ENCODE data around the gene ZNF646. TPM values are rescaled to one million over a fixed set of nuclear protein-coding genes. Genes with fewer than 3 reads are reported as not detected.

The ZNF646 gene
- total RNA-seq, 1 donor from 2014 or later: 7.5 TPM

DNA sequence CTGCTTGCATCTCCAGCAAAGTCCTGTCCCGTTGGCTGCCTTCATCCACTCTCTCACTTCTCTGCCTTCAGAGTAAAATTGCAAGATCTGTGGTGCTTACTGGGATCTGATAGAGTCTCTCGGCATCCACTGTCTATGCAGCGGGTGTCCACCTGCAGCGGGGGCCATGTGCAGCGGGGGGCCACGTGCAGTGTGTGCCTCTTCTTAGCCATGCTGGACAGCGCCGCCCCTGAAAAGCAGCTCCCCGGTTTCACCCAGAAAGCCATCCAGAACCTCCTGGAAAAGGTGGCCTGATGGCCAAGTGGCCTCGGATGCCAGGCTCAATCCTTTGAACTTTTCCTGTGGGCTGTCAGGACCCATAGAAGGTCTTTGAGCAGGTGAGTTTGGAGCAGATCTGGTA is 31.4 kb upstream of the ZNF646 start:
- no peak overlapping the region for H3K9ac ChIP-seq
- no peaks in the 10 kb centered on the region for H3K4me1 ChIP-seq
- no peaks in the 10 kb centered on the region for H3K36me3 ChIP-seq
- H4K20me1 ChIP-seq (ENCODE audit: low read depth): no peaks in the 10 kb centered on the region
- H3K9me3 ChIP-seq (ENCODE audit: low read depth): no peaks in the 10 kb centered on the region
- no peak overlapping the region for H3K27ac Mint-ChIP-seq
- H3K9me3 Mint-ChIP-seq: no peaks in the 10 kb centered on the region
- no peaks in the 10 kb centered on the region for H3K27me3 ChIP-seq
- no peak overlapping the region for H2AFZ ChIP-seq (replicated peaks)
- H3K4me2 ChIP-seq: no peak overlapping the region
- no peak overlapping the region for H3K27ac ChIP-seq
- H3K4me1 Mint-ChIP-seq: no peaks in the 10 kb centered on the region
- no peak overlapping the region for H3K4me3 ChIP-seq
- peaks cover 9% of the 10 kb centered on the region for H3F3A ChIP-seq (ENCODE audit: low read depth)
- no peak for TF ChIP-seq EZH2 (IDR thresholded peaks at IDR 0.05)
- TF ChIP-seq, protein P1, sequence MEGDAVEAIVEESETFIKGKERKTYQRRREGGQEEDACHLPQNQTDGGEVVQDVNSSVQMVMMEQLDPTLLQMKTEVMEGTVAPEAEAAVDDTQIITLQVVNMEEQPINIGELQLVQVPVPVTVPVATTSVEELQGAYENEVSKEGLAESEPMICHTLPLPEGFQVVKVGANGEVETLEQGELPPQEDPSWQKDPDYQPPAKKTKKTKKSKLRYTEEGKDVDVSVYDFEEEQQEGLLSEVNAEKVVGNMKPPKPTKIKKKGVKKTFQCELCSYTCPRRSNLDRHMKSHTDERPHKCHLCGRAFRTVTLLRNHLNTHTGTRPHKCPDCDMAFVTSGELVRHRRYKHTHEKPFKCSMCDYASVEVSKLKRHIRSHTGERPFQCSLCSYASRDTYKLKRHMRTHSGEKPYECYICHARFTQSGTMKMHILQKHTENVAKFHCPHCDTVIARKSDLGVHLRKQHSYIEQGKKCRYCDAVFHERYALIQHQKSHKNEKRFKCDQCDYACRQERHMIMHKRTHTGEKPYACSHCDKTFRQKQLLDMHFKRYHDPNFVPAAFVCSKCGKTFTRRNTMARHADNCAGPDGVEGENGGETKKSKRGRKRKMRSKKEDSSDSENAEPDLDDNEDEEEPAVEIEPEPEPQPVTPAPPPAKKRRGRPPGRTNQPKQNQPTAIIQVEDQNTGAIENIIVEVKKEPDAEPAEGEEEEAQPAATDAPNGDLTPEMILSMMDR (IDR thresholded peaks at IDR 0.05): no peak
- no peaks in the 10 kb centered on the region for H3K79me2 ChIP-seq (ENCODE audit: low read depth)
- no peak overlapping the region for H3K4me3 Mint-ChIP-seq
- H3K27me3 Mint-ChIP-seq (ENCODE audit: insufficient read depth, low read depth): no peaks in the 10 kb centered on the region
- no peak for DNase-seq (ENCODE audit: low spot score)
- peaks cover 4% of the 10 kb centered on the region for H3K36me3 Mint-ChIP-seq

DNA sequence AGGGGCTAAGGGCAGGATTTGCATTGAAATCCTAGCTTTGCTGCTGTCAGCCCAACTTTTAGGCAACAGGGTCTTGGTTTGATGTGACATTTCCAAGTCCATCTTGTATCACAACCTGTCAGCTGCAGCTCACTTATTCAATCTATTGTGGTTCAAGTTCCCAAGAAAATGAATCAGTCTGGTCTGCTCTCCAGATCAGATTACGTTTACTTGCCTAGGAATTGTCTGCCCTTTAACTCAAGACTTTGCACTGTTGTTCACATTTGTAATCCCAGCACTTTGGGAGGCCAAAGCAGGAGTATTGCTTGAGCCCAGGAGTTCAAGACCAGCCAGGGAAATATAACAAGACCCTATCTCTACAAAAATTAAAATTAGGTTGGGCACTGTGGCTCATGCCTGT is 30.9 kb upstream of the ZNF646 start:
- Mint-ChIP-seq H3K27me3 (ENCODE audit: insufficient read depth, low read depth) (no peaks in the 10 kb centered on the region), H3K9me3 (no peaks in the 10 kb centered on the region), H3K36me3 (peaks cover 4% of the 10 kb centered on the region), H3K4me3 (no peak overlapping the region), H3K4me1 (no peaks in the 10 kb centered on the region), H3K27ac (no peak overlapping the region)
- no peaks in the 10 kb centered on the region for H3K79me2 ChIP-seq (ENCODE audit: low read depth)
- no peak overlapping the region for H3K27ac ChIP-seq
- DNase-seq (ENCODE audit: low spot score): no peak
- H4K20me1 ChIP-seq (ENCODE audit: low read depth): no peaks in the 10 kb centered on the region
- no peaks in the 10 kb centered on the region for H3K4me1 ChIP-seq
- H3K9me3 ChIP-seq (ENCODE audit: low read depth): no peaks in the 10 kb centered on the region
- H3K9ac ChIP-seq: no peak overlapping the region
- no peak overlapping the region for H2AFZ ChIP-seq (replicated peaks)
- H3F3A ChIP-seq (ENCODE audit: low read depth): peaks cover 9% of the 10 kb centered on the region
- no peaks in the 10 kb centered on the region for H3K36me3 ChIP-seq
- H3K4me3 ChIP-seq: no peak overlapping the region
- TF ChIP-seq EZH2 (IDR thresholded peaks at IDR 0.05) (no peak), EZH2phosphoT487 (IDR thresholded peaks at IDR 0.05) (no peak)
- TF ChIP-seq, protein P1 (IDR thresholded peaks at IDR 0.05): no peak
- H3K4me2 ChIP-seq: no peak overlapping the region
- no peaks in the 10 kb centered on the region for H3K27me3 ChIP-seq

DNA sequence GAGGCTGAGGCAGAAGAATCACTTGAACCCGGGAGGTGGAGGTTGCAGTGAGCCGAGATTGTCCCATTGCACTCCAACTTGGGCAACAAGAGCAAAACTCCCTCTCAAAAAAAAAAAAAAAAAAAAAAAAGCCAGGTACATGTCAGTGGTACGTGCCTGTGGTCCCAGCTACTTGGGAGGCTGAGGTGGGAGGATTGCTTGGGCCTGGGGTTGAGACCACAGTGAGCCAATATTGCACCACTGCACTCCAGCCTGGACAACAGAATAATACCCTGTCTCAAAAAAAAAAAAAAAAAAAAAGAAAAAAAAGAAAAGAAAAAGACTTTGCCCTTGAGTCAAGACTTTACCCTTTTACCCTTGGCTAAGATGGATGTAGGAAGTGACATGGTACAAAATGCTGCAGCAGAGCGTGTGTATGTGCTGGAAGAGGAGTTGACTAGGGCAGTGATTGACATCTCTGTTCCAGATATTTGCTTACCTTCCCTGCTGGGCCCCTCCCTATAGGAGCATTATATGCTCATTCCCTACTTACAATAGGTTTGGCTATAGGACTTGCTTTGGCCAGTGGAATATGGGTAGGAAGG is 30.2 kb upstream of the ZNF646 start:
- Histone ChIP-seq H3K9ac (no peak overlapping the region), H3K4me2 (no peak overlapping the region), H3K4me3 (no peak overlapping the region), H3K27ac (no peak overlapping the region), H3K27me3 (no peaks in the 10 kb centered on the region), H3K4me1 (no peaks in the 10 kb centered on the region), H3K79me2 (ENCODE audit: low read depth) (no peaks in the 10 kb centered on the region), H3F3A (ENCODE audit: low read depth) (peaks cover 9% of the 10 kb centered on the region), H3K9me3 (ENCODE audit: low read depth) (no peaks in the 10 kb centered on the region), H3K36me3 (no peaks in the 10 kb centered on the region), H4K20me1 (ENCODE audit: low read depth) (no peaks in the 10 kb centered on the region), H2AFZ (replicated peaks) (no peak overlapping the region)
- H3K27me3 Mint-ChIP-seq (ENCODE audit: insufficient read depth, low read depth): no peaks in the 10 kb centered on the region
- H3K4me1 Mint-ChIP-seq: no peaks in the 10 kb centered on the region
- TF ChIP-seq EZH2 (IDR thresholded peaks at IDR 0.05) (no peak), EZH2phosphoT487 (IDR thresholded peaks at IDR 0.05) (no peak)
- TF ChIP-seq, protein P1 (IDR thresholded peaks at IDR 0.05): no peak
- DNase-seq (ENCODE audit: low spot score): no peak
- H3K36me3 Mint-ChIP-seq: peaks cover 4% of the 10 kb centered on the region
- no peaks in the 10 kb centered on the region for H3K9me3 Mint-ChIP-seq
- no peak overlapping the region for H3K4me3 Mint-ChIP-seq
- no peak overlapping the region for H3K27ac Mint-ChIP-seq

Measured in neural progenitor cell (in vitro differentiated cells).